Lower leg skin (tissue), 3 donors: Measurements from ENCODE around the gene PDS5B.

Experiments used
- POLR2A ChIP-seq, 2 donors: fragments of 450-650 bp; IDR thresholded peaks; one replicate each; pipeline ENCODE4 v1.6.1; 2016 to 2017; ENCODE audit warnings: antibody characterized with exemption in 2 of 2, mild to moderate bottlenecking in 1 of 2, moderate library complexity in 1 of 2
- TF ChIP-seq, protein P1 (sequence below), 3 donors: fragments of 450-650 bp; IDR thresholded peaks; one replicate each; pipeline ENCODE4 v1.5.1; 2016; ENCODE audit warnings: antibody characterized with exemption in 3 of 3, mild to moderate bottlenecking in 3 of 3, moderate library complexity in 2 of 3

DNA sequence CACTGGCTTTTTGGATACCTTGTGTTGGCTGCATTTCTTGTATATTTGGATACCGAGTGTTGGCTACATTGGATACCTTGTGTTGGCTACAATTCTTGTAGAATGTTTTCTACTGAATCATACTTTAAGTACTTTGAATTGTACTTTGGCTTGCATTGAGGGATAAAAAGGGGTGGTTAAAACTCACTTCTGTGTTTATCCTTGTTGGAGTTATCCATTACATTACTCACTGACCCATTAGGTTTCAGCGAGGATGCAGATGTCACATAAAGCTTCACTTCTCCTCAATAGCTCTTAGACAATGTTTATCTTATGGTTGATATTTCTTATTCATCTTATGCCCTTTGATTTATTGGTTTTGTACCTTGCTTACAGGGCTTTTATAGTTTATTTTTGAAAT lies 43.1 kb downstream of the PDS5B start:
- TF ChIP-seq, protein P1, sequence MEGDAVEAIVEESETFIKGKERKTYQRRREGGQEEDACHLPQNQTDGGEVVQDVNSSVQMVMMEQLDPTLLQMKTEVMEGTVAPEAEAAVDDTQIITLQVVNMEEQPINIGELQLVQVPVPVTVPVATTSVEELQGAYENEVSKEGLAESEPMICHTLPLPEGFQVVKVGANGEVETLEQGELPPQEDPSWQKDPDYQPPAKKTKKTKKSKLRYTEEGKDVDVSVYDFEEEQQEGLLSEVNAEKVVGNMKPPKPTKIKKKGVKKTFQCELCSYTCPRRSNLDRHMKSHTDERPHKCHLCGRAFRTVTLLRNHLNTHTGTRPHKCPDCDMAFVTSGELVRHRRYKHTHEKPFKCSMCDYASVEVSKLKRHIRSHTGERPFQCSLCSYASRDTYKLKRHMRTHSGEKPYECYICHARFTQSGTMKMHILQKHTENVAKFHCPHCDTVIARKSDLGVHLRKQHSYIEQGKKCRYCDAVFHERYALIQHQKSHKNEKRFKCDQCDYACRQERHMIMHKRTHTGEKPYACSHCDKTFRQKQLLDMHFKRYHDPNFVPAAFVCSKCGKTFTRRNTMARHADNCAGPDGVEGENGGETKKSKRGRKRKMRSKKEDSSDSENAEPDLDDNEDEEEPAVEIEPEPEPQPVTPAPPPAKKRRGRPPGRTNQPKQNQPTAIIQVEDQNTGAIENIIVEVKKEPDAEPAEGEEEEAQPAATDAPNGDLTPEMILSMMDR (IDR thresholded peaks at IDR 0.05): no peak
- TF ChIP-seq POLR2A (IDR thresholded peaks at IDR 0.05): no peak
